Measurements from ENCODE around the gene FAM111B.
A peak's percentile ranks its signal among the peaks of the same experiment; 100 is the strongest.
"Not testable (repeated sequence)": the region's sequence is repeated elsewhere in the genome, so short reads cannot be mapped to it uniquely, and the experiment has no call there.

FAM111B gene

GRCh38 chr11:59106363-59107336, at the start of gene FAM111B:
TSS of gene FAM111B (plus strand) at chr11:59107237. CDS start at chr11:59109626, 2,389 bp downstream.
- DNase-seq, result peak; percentile 99

GRCh38 chr11:59058120-59059033, 48.7 kb upstream of the FAM111B start:
- peak; percentile 77 for DNase-seq

- not testable (repeated sequence) for DNase-seq
Observed at GRCh38 chr11:59060096-59060495, 46.9 kb upstream of the FAM111B start.

- no peak for DNase-seq
Observed at GRCh38 chr11:59062602-59063529, 44.2 kb upstream of the FAM111B start.

GRCh38 chr11:59063996-59064727, 42.9 kb upstream of the FAM111B start:
- DNase-seq, result not testable (repeated sequence)

GRCh38 chr11:59069087-59069486, 38.0 kb upstream of the FAM111B start:
- no peak for DNase-seq

GRCh38 chr11:59076876-59077571, 30.0 kb upstream of the FAM111B start:
- DNase-seq, result no peak

- no peak for DNase-seq
Observed at GRCh38 chr11:59078435-59078834, 28.6 kb upstream of the FAM111B start.

- DNase-seq, result no peak
Observed at GRCh38 chr11:59079086-59079485, 28.0 kb upstream of the FAM111B start.

- DNase-seq, result not testable (repeated sequence)
Observed at GRCh38 chr11:59080421-59080820, 26.6 kb upstream of the FAM111B start.

- DNase-seq, result not testable (repeated sequence)
Observed at GRCh38 chr11:59081430-59082020, 25.5 kb upstream of the FAM111B start.

GRCh38 chr11:59086007-59086406, 21.0 kb upstream of the FAM111B start, which contains the start of gene GLYATL1B:
TSS of gene GLYATL1B (plus strand) at chr11:59086307. CDS start at chr11:59086307, 0 bp downstream.
- DNase-seq, result not testable (repeated sequence)

GRCh38 chr11:59088162-59088561, 18.9 kb upstream of the FAM111B start:
- DNase-seq, result no peak

GRCh38 chr11:59093576-59093975, 13.5 kb upstream of the FAM111B start:
- not testable (repeated sequence) for DNase-seq

- DNase-seq, result not testable (repeated sequence)
Observed at GRCh38 chr11:59095225-59095624, 11.8 kb upstream of the FAM111B start.

- DNase-seq, result not testable (repeated sequence)
Observed at GRCh38 chr11:59095972-59096575, 11.0 kb upstream of the FAM111B start.

- DNase-seq, result no peak
Observed at GRCh38 chr11:59097113-59097708, 9.8 kb upstream of the FAM111B start.

- not testable (repeated sequence) for DNase-seq
Observed at GRCh38 chr11:59097938-59098337, 9.1 kb upstream of the FAM111B start.

- DNase-seq, result peak; percentile 34
Observed at GRCh38 chr11:59102259-59102765, 4.7 kb upstream of the FAM111B start.
